Natural killer cell (primary cell): ENCODE results near the gene CLPX. TPM values are rescaled to one million over a fixed set of nuclear protein-coding genes. Genes with fewer than 3 reads are reported as not detected.

Experiments used
- ATAC-seq, 3 donors: fragments of 150-1000 bp in 2 of 3; fragments of 200-7000 bp in 1 of 3; cut with Tn5 transposase; 1 replicate in 1 of 3; 2 replicates in 2 of 3; pipeline ENCODE4 v1.10.0; 2021; ENCODE audit warnings: mild to moderate bottlenecking in 2 of 3, moderate library complexity in 2 of 3
- DNase-seq, 2 donors: peaks; one replicate each; pipeline versions ENCODE4 v3.0.0 to v3.0.0-alpha.2; 2013 to 2021; ENCODE audit warnings: mixed read lengths in 1 of 2
- H3K27ac ChIP-seq: one replicate; pipeline ENCODE4 v1.5.1; 2013; ENCODE audit warnings: mild to moderate bottlenecking, low read length
- H3K27me3 ChIP-seq: one replicate; pipeline ENCODE4 v1.6.1; 2013; ENCODE audit warnings: low read length; ENCODE audit not compliant: control insufficient read depth, insufficient read depth
- H3K36me3 ChIP-seq: one replicate; pipeline ENCODE4 v1.6.1; 2013; ENCODE audit warnings: low read length; ENCODE audit not compliant: control insufficient read depth, insufficient read depth
- H3K4me1 ChIP-seq: one replicate; pipeline ENCODE4 v1.6.1; 2013; ENCODE audit warnings: low read length; ENCODE audit not compliant: control insufficient read depth, insufficient read depth
- H3K4me3 ChIP-seq: one replicate; pipeline ENCODE4 v1.5.1; 2013; ENCODE audit warnings: low read length
- H3K9me3 ChIP-seq: one replicate; pipeline ENCODE4 v1.6.1; 2013; ENCODE audit warnings: low read length; ENCODE audit not compliant: control insufficient read depth, insufficient read depth
- H3K27ac Mint-ChIP-seq, 2 donors: one replicate each; pipeline ENCODE4 v1.8.0; 2022; ENCODE audit warnings: mild to moderate bottlenecking in 2 of 2, mixed read lengths in 2 of 2, moderate library complexity in 1 of 2
- H3K27me3 Mint-ChIP-seq, 2 donors: one replicate each; pipeline ENCODE4 v1.8.0; 2022; ENCODE audit warnings: low read depth in 2 of 2, mixed read lengths in 2 of 2
- H3K36me3 Mint-ChIP-seq: one replicate; pipeline ENCODE4 v1.8.0; 2022; ENCODE audit warnings: mixed read lengths
- H3K4me1 Mint-ChIP-seq, 2 donors: one replicate each; pipeline ENCODE4 v1.8.0; 2022; ENCODE audit warnings: mixed read lengths in 2 of 2
- H3K4me3 Mint-ChIP-seq: one replicate; pipeline ENCODE4 v1.8.0; 2022; ENCODE audit warnings: mild to moderate bottlenecking, moderate library complexity, mixed read lengths
- H3K9me3 Mint-ChIP-seq, 2 donors: one replicate each; pipeline ENCODE4 v1.8.0; 2022; ENCODE audit warnings: mixed read lengths in 2 of 2
- WGBS: methylation state at CpG from one replicate; pipeline ENCODE4 v1.1.7; 2013; ENCODE audit warnings: missing lambda C conversion rate; ENCODE audit not compliant: insufficient coverage; 5-methylcytosine and 5-hydroxymethylcytosine counted together
- intact Hi-C: fragments of 100-400 bp; cut with micrococcal nuclease; formaldehyde crosslinking; loops from one replicate; pipeline ENCODE4 v1.14.2; 2022
- total RNA-seq, 4 donors: library from RNA; stranded (reverse); fragments of 120-200 nt in 1 of 4; gene quantifications; one replicate each; pipeline versions ENCODE4 v1.2.3 to v1.2.4, GENCODE V29; 2013 to 2022
- TF ChIP-seq, protein P1 (sequence below): fragments of 200-600 bp; IDR thresholded peaks from one replicate; pipeline ENCODE4 v1.8.0; 2022; ENCODE audit warnings: antibody characterized with exemption

CLPX gene
- total RNA-seq, 3 donors from 2014 or later (not counting 1 experiment from before 2014, with no cell fraction given) = 35.4 to 39.9 (median 38.2) TPM

- ATAC-seq = no peak
- intact Hi-C loops = no loop called here
- no peak for DNase-seq
- no peaks in the 10 kb centered on the region for H3K36me3 Mint-ChIP-seq
- Histone ChIP-seq H3K4me3 (no peak overlapping the region), H3K36me3 (peaks cover 23% of the 10 kb centered on the region), H3K27me3 (no peaks in the 10 kb centered on the region), H3K27ac (no peak overlapping the region), H3K4me1 (peaks cover 4% of the 10 kb centered on the region), H3K9me3 (no peaks in the 10 kb centered on the region)
- no peak overlapping the region for H3K27ac Mint-ChIP-seq
- H3K4me1 Mint-ChIP-seq = peaks cover 9 to 22% of the 10 kb centered on the region in 2 donors
- no peak overlapping the region for H3K4me3 Mint-ChIP-seq
- no peaks in the 10 kb centered on the region for H3K27me3 Mint-ChIP-seq
- 97% methylated on average over 5 of the region's 5 CpGs for WGBS
- no peaks in the 10 kb centered on the region for H3K9me3 Mint-ChIP-seq
- TF ChIP-seq, protein P1, sequence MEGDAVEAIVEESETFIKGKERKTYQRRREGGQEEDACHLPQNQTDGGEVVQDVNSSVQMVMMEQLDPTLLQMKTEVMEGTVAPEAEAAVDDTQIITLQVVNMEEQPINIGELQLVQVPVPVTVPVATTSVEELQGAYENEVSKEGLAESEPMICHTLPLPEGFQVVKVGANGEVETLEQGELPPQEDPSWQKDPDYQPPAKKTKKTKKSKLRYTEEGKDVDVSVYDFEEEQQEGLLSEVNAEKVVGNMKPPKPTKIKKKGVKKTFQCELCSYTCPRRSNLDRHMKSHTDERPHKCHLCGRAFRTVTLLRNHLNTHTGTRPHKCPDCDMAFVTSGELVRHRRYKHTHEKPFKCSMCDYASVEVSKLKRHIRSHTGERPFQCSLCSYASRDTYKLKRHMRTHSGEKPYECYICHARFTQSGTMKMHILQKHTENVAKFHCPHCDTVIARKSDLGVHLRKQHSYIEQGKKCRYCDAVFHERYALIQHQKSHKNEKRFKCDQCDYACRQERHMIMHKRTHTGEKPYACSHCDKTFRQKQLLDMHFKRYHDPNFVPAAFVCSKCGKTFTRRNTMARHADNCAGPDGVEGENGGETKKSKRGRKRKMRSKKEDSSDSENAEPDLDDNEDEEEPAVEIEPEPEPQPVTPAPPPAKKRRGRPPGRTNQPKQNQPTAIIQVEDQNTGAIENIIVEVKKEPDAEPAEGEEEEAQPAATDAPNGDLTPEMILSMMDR = no peak
Measured at GRCh38 chr15:65099336-65099735, 85.8 kb downstream of the CLPX start.

Other genes with a start within 250 kb of the CLPX start
- gene SPG21, start 195.4 kb downstream of the CLPX start, total RNA-seq = 10 to 100 TPM; 39.6 to 52.3 (median 40.4) TPM
- 10 to 100 TPM in 2 of 3 donors, 1 to 10 TPM in 1; 9.3 to 13.6 (median 12.2) TPM for gene MTFMT, start 155.7 kb downstream of the CLPX start, total RNA-seq
- gene SLC51B, start 140.0 kb downstream of the CLPX start, total RNA-seq = not detected
- not detected for gene RASL12, start 117.4 kb downstream of the CLPX start, total RNA-seq
- not detected for gene KBTBD13, start 108.6 kb downstream of the CLPX start, total RNA-seq
- 1 to 10 TPM; 4.3 to 8.0 (median 7.5) TPM for gene UBAP1L, start 70.1 kb downstream of the CLPX start, total RNA-seq
- gene PDCD7, start 51.5 kb downstream of the CLPX start, total RNA-seq = 10 to 100 TPM; 19.1 to 33.9 (median 26.7) TPM
- under 1 TPM; 0.24 to 0.61 (median 0.35) TPM for gene CILP, start 26.1 kb upstream of the CLPX start, total RNA-seq
- 10 to 100 TPM; 11.7 to 19.3 (median 16.4) TPM for gene PARP16, start 101.5 kb upstream of the CLPX start, total RNA-seq
- gene RNU5A-1, start 110.7 kb upstream of the CLPX start, total RNA-seq = not detected
- 10 to 100 TPM in 1 of 3 donors, not detected in 2; 15.0 TPM for gene RNU5B-1, start 119.3 kb upstream of the CLPX start, total RNA-seq
- not detected for gene IGDCC3, start 192.7 kb upstream of the CLPX start, total RNA-seq
- gene IGDCC4, start 237.6 kb upstream of the CLPX start, total RNA-seq = under 1 TPM; 0.07 to 0.25 (median 0.09) TPM